GM18909 (cell line): ENCODE measurements around the gene STPG3.

Source experiments
- ATAC-seq: cut with Tn5 transposase; IDR thresholded peaks from one replicate; pipeline ENCODE4 v1.9.1; 2021; ENCODE audit warnings: mild to moderate bottlenecking; ENCODE audit not compliant: unreplicated experiment, poor library complexity

The STPG3 gene

GRCh38 chr9:137221506-137222111, 29.5 kb upstream of the STPG3 start:
- no peak for ATAC-seq

DNA sequence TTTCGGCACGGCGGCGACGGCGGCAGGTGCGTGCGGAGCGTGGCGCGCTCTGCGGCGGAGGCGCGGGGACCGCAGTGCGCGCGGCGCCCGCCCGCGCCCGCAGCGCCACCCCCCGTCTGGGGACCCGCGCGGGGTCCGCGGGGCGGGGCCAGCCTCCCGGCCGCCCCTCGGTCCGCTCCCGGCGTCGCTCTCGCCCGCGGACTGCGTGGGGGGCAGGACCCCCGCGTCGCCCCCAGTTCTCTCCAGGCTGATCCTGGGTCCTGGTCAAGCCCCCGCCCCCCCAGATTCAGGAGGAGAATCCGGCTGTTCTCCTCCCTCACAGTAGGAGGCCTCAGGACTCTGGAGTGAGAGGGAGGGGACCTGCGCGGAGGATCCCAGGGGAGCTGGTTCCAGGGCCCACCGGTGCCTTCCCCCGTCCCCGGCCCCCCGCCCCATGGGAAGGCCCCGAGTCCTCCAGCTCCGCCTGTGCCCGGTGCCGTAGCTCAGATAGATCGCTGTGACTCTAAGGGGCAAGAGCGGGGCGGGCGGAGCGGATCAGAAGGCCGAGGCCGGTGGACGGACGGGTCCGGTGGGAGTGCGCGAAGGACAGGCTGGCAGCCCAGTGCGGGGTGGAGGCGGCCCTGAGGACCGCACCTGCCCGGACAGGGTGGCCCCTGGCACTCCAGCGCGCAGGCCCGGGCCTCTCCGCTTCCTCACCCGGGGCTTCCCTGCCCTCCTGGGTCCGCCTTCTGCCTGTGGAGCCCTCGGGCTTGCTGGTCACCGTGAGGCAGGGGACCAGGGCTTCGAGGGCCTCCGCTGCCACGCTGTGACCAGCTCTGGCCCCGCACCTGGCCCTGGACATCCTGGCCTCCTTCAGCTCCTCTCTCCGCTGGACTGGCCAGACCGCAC, 28.7 kb upstream of the STPG3 start, which contains the start of gene RNF208:
TSS of gene RNF208 (minus strand) at position 51 of the 888 bp plus-strand sequence. CDS start 1,028 bp downstream, outside the sequence.
- ATAC-seq: no peak

- peak; percentile 73 for ATAC-seq
Measured at GRCh38 chr9:137223078-137223970, 27.8 kb upstream of the STPG3 start.

GRCh38 chr9:137224830-137225694, 26.0 kb upstream of the STPG3 start, which contains the start of gene CYSRT1:
Gene CYSRT1 (plus strand): TSS chr9:137225174. CDS start chr9:137225622, 448 bp downstream.
- ATAC-seq: no peak

- no peak for ATAC-seq
Measured at GRCh38 chr9:137225699-137226331, 25.3 kb upstream of the STPG3 start.

DNA sequence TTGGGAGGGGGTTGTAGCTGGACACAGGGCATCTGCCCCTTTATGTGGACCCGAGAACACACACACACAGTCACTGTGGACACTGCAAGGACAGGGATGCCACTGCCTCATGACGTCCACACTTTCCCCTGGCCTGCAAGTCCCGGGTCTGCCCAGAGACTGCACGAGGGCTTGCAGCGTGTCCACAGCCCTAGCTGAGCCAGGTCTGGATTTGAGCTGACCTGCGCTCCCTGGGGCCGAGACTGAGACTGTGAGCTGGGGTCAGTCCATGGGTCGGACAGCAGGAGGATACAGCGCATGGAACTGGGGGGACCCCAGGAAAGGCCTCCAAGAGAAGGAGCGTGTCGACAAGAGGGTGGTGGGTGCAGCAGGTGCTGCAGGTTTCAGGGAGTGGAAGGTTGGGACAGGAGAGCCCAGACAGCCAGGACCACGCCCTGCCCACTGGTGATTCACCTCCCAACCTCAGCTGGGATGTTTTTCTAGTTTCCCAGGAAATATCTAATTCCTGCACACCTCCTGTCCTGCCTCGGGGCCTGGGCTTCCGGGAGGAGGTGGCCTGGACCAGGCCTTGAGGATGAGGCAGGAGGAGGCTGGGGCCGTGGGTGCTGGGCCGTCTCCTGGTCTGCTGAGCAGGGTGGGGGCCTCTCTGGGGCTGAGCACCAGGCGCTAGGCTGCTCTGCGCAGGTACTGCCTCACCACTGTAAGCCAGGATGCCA, 24.6 kb upstream of the STPG3 start:
- ATAC-seq: no peak

GRCh38 chr9:137227054-137227852, 23.8 kb upstream of the STPG3 start, which contains the start of gene RNF224:
Gene RNF224 (plus strand): TSS chr9:137227502. CDS start chr9:137228336, 834 bp downstream.
- no peak for ATAC-seq

GRCh38 chr9:137227853-137228505, 23.1 kb upstream of the STPG3 start:
- no peak for ATAC-seq

GRCh38 chr9:137228506-137228967, 22.5 kb upstream of the STPG3 start:
- ATAC-seq: no peak

DNA sequence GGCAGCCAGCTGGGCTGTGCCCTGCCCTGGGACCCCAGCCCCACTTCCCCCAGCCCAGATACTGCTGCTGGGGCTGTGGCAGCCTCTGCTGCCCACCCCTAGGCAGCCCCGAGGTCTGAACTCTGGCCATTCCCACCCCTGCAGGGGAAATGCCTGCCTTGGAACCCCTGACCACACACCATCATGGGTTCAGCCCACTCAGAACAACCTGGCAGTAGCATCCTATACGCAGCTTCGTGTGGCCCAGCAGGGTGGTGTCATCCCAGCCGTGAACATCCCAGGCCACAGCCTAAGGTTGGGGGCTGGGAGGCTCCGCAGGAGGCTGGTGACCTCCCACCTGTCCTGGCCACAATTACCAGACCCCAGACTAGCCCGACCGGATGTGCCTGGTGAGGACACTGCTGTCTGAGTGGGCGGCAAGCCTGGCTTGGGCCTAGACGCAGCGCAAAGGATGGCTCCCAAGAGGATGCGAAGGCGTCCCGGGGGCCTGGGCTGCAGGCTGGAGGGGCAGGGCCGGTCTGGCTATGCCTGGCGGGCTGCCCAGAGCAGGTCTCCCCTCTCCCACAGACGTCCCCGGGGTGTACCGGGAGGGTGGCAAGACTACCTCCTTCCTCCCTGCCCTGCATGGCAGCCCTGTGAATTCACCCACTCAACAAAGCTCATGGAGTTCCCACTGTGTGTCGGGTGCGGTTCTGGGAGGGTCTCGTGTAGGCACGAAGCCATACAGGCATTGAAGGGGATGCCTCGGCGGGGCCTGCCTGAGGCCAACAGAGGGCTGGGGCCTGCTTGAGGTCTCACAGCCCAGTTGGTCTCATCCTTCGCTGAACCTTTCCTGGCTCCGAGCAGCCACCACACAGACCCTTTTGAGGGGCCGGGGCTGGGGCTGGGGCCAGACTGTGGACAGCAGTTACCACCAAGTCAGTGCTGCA, 21.9 kb upstream of the STPG3 start:
- ATAC-seq: no peak

DNA sequence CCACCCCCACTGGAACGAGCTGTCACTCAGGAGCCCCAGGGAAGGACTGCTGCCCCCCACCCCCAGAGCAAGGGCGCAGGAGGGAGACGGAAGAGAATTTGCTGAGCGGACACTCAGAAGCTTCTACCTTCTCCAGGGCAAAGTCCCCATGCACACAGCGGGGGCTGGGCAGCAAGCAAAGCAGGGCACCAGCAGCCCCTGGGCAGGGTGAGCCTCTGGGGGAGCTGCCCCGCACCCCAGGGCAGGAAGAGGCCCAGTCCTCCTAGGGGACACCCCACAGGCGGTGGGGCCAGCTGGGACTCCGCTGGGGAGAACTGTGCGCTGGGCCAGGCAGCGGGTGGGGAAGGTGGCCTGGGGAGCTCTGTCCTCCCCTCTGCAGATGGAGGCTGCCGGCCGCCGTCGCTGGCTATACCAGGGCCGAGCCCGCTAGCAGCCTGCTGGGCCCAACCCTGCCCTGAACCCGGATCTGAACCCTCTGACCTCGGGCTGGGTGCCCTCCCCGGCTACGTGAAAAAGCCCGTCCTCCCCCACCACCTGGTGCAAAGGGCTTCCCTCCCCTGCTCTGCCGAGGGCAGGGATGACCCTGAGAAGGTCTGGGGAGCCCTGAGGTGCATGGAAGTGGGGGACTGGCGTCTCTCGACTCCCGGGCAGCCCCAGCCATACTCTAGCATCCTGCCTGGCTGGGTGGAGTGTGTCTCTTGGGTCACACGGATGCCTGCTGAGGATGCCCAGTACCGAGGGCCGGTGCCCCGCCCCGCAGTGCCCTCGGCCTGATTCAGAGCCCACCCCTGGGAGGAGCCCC, 21.0 kb upstream of the STPG3 start:
- no peak for ATAC-seq

DNA sequence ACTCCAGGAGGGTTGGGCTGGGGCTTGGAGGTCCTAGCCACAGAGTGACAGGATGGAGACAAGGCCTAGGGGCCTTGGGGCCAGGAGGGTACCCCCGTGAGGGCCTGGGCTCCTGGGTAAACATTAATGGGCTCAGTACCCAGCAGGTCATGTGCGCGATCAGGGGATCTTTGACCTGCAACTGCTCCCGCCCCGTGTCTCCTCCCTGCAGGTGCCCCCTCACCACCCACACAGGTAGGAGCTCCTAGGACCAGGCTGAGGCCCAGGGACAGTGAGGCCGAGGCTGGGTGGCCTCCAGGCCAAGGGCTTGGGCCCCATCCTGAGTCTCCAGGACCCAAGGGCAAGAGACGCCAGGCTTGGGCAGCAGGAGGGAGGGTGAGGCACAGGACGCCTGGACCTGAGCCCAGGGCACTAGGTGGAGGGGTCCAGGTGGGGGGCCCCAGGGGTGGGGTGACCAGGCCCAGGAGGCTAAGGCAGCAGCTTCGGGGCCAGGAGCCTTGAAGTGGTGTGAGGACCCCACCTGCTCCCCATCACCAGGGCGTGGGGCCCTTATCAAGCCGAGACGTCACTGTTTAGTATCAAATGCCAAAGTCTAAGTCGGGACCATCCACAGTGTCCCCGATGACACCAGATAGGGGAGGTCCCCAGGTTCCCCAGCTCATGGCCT, 20.2 kb upstream of the STPG3 start, which contains the start of gene SLC34A3:
TSS of gene SLC34A3 (plus strand) at position 197 of the 667 bp plus-strand sequence. CDS start 802 bp downstream, outside the sequence.
- no peak for ATAC-seq

DNA sequence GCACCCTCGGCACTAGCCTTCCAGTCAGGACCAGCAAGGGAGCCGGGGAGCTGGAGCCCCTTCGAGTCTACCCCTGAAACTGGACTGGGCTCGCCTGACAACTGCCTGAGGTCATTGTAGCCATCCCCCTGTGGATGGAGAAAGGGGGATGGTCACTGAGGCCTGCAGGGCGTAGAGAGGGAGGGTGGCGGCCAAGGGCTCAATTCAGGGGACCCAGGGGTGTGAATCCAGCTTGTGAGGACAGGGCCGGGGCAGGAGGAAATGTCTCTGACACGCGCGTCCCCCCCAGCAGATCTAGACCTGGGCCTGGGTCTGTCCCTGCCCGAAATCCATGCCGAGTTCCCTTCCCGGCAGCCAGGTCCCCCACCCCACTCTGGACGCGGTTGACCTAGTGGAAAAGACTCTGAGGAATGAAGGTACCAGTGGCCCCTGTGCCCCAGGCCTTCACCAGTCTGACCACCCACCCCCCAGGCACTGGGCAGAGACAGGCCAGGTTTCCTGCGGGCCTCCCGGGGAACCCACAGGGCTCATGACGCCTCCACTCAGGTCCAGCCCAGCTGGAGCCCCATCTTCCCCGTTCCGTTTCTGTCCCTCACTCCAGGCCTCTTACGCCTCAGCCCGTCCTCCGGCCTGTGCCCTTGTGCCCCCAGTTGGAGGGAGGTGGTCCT, 19.6 kb upstream of the STPG3 start:
- no peak for ATAC-seq

GRCh38 chr9:137232101-137232500, 19.0 kb upstream of the STPG3 start:
- no peak for ATAC-seq
